Smooth muscle cell (in vitro differentiated cells): Measurements from ENCODE around the gene MSI2. TPM values are rescaled to one million over a fixed set of nuclear protein-coding genes. Genes with fewer than 3 reads are reported as not detected.

Source experiments
- DNase-seq: peaks from one replicate; lab custom pipeline; 2025; ENCODE audit not compliant: unreplicated experiment; lab: John Stamatoyannopoulos, UW
- H2AFZ ChIP-seq: fragments of 200-600 bp; sonication (generic); 2 replicates; pipeline ENCODE4 v1.6.0; 2016; ENCODE audit warnings: antibody characterized with exemption, low read depth, mild to moderate bottlenecking
- H3F3A ChIP-seq: fragments of 200-600 bp; sonication (generic); 2 replicates; pipeline ENCODE4 v1.6.0; 2017; ENCODE audit warnings: antibody characterized with exemption, low read depth
- H3K27ac ChIP-seq: fragments of 200-600 bp; sonication (generic); 2 replicates; pipeline ENCODE4 v1.5.1; 2016; ENCODE audit warnings: low read depth, mild to moderate bottlenecking
- H3K27me3 ChIP-seq: fragments of 200-600 bp; sonication (generic); 2 replicates; pipeline ENCODE4 v1.6.1; 2016; ENCODE audit warnings: low read depth, mild to moderate bottlenecking
- H3K36me3 ChIP-seq: fragments of 200-600 bp; sonication (generic); 2 replicates; pipeline ENCODE4 v1.5.1; 2016; ENCODE audit warnings: low read depth
- H3K4me1 ChIP-seq: fragments of 200-600 bp; sonication (generic); 2 replicates; pipeline ENCODE4 v1.5.1; 2016; ENCODE audit warnings: low read depth
- H3K4me2 ChIP-seq: fragments of 200-600 bp; sonication (generic); 2 replicates; pipeline ENCODE4 v1.6.0; 2016; ENCODE audit warnings: mild to moderate bottlenecking
- H3K4me3 ChIP-seq: fragments of 200-600 bp; sonication (generic); 2 replicates; pipeline ENCODE4 v1.5.1; 2016; ENCODE audit warnings: mild to moderate bottlenecking
- H3K79me2 ChIP-seq: fragments of 200-600 bp; sonication (generic); 2 replicates; pipeline ENCODE4 v1.6.0; 2016; ENCODE audit warnings: low read depth, mild to moderate bottlenecking
- H3K9ac ChIP-seq: fragments of 200-600 bp; sonication (generic); 2 replicates; pipeline ENCODE4 v1.6.0; 2016; ENCODE audit warnings: low read depth
- H3K9me3 ChIP-seq: fragments of 200-600 bp; sonication (generic); replicated peaks from 2 replicates; pipeline ENCODE4 v1.5.1; 2016; ENCODE audit warnings: low read depth
- H4K20me1 ChIP-seq: fragments of 200-600 bp; sonication (generic); 2 replicates; pipeline ENCODE4 v1.6.0; 2016; ENCODE audit warnings: low read depth
- CTCF ChIP-seq: fragments of 200-600 bp; sonication (generic); IDR thresholded peaks from 2 replicates; pipeline ENCODE4 v1.5.1; 2017; ENCODE audit warnings: borderline replicate concordance, mild to moderate bottlenecking, antibody characterized with exemption; ENCODE audit not compliant: insufficient read depth, poor library complexity, severe bottlenecking
- WGBS: methylation state at CpG from one replicate; pipeline ENCODE4 v1.1.7; 2016; ENCODE audit warnings: low lambda C conversion rate; 5-methylcytosine and 5-hydroxymethylcytosine counted together
- polyA plus RNA-seq: library from polyadenylated mRNA; unstranded; fragments of >200 nt; fragmentation: Nextera tagmentation; extraction: Ambion mirVana; gene quantifications from 2 replicates; pipeline ENCODE4 v1.2.1, GENCODE V29; 2016
- total RNA-seq: library from RNA; depleted of rRNA; stranded (reverse); fragments of >200 nt; gene quantifications from 2 replicates; pipeline ENCODE4 v1.2.3, GENCODE V29; 2014

Gene MSI2
- total and polyA plus RNA-seq, 2 experiments from 2014 or later: 5.7 to 36.5 TPM

- H3K9ac ChIP-seq: no peak overlapping the region
- 80% methylated on average over 11 of the region's 11 CpGs for WGBS
- no peaks in the 10 kb centered on the region for H3K27me3 ChIP-seq
- peaks cover 75% of the 10 kb centered on the region for H4K20me1 ChIP-seq
- H3F3A ChIP-seq: no peaks in the 10 kb centered on the region
- no peaks in the 10 kb centered on the region for H3K36me3 ChIP-seq
- H3K4me1 ChIP-seq: peaks cover 22% of the 10 kb centered on the region
- H3K4me2 ChIP-seq: no peak overlapping the region
- no peak overlapping the region for H3K27ac ChIP-seq
- no peak for DNase-seq
- no peak overlapping the region for H3K4me3 ChIP-seq
- H3K9me3 ChIP-seq: no peaks in the 10 kb centered on the region
- no peak for TF ChIP-seq CTCF
- H2AFZ ChIP-seq: no peak overlapping the region
- peaks cover 28% of the 10 kb centered on the region for H3K79me2 ChIP-seq
Measured at GRCh38 chr17:57357392-57357784, 101.1 kb downstream of the MSI2 start.

GRCh38 chr17:57357830-57358430 lies 101.6 kb downstream of the MSI2 start:
- peaks cover 27% of the 10 kb centered on the region for H3K79me2 ChIP-seq

DNA sequence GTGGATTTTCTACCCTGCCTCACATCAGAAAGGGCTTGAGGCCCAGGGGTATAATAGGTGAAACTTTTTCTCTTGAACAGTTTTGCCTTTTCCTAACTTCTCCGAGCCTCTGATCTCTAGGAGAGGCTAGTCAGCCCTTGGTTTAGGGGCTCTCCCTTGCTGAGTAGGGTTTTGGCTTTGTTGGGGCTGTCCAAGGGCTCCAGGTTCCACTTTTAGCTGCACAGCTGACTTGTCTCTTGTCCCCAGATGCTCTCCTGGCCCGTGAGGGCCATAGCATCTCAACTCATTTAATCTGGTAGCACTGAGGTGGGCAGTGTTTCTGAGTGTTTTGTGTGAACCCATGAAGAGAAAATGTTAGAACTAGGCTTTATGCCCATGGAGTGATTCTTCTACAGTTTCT lies 103.9 kb downstream of the MSI2 start:
- Histone ChIP-seq H3K36me3 (no peaks in the 10 kb centered on the region), H3K4me2 (no peak overlapping the region), H4K20me1 (peaks cover 54% of the 10 kb centered on the region), H3K9me3 (no peaks in the 10 kb centered on the region), H3K27me3 (no peaks in the 10 kb centered on the region), H3F3A (no peaks in the 10 kb centered on the region), H3K79me2 (peaks cover 23% of the 10 kb centered on the region), H3K4me1 (peaks cover 38% of the 10 kb centered on the region), H3K4me3 (no peak overlapping the region), H3K27ac (no peak overlapping the region), H2AFZ (no peak overlapping the region), H3K9ac (no peak overlapping the region)
- 89% methylated on average over 2 of the region's 2 CpGs for WGBS
- TF ChIP-seq CTCF: no peak
- no peak for DNase-seq

More at GRCh38 chr17:57357830-57358430, 101.6 kb downstream of the MSI2 start:
- H4K20me1 ChIP-seq: peaks cover 72% of the 10 kb centered on the region
- peaks cover 22% of the 10 kb centered on the region for H3K4me1 ChIP-seq
- no peak for DNase-seq
- no peak overlapping the region for H3K4me2 ChIP-seq
- H3K27ac ChIP-seq: no peak overlapping the region
- H3K4me3 ChIP-seq: no peak overlapping the region
- H3K36me3 ChIP-seq: no peaks in the 10 kb centered on the region
- H2AFZ ChIP-seq: no peak overlapping the region
- H3F3A ChIP-seq: no peaks in the 10 kb centered on the region
- H3K27me3 ChIP-seq: no peaks in the 10 kb centered on the region
- WGBS: 68% methylated on average over 3 of the region's 3 CpGs
- H3K9ac ChIP-seq: no peak overlapping the region
- TF ChIP-seq CTCF: no peak
- no peaks in the 10 kb centered on the region for H3K9me3 ChIP-seq

DNA sequence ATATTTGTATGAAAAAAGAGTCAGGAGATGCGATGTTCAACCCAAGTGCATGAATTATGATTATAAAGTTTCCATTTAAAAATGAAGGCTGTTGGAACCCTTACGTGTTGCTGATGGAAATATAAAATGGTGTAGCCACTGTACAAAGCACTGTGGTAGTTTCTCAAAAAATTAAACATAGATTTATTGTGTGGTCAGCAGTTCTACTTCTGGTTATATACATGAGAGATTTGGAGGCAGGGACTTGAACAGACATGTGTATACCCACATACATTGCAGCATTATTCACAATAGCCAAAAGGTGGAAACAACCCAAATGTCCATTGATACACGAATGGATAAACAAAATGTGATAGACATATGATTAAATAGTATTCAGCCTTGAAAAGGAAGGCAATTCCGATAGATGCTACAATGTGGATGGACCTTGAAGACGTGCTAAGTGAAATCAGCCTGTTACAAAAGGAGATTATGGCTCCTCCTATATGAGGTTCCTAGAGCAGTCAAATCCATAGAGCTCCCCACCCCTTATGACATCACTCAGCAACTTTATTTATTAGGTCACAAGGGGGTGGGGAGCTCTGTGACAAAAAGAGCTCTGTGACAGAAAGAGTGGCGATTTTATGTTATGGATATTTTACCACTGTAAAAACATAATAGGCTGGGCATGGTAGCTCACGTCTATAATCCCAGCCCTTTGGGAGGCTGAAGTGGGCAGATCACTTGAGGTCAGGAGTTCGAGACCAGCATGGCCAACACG lies 106.7 kb downstream of the MSI2 start:
- H3K27ac ChIP-seq: no peak overlapping the region
- peaks cover 30% of the 10 kb centered on the region for H4K20me1 ChIP-seq
- no peaks in the 10 kb centered on the region for H3K9me3 ChIP-seq
- no peaks in the 10 kb centered on the region for H3K36me3 ChIP-seq
- no peak overlapping the region for H3K4me3 ChIP-seq
- no peak for TF ChIP-seq CTCF
- 95% methylated on average over 9 of the region's 9 CpGs for WGBS
- no peaks in the 10 kb centered on the region for H3F3A ChIP-seq
- H3K27me3 ChIP-seq: no peaks in the 10 kb centered on the region
- no peak overlapping the region for H3K9ac ChIP-seq
- no peak overlapping the region for H2AFZ ChIP-seq
- H3K79me2 ChIP-seq: peaks cover 20% of the 10 kb centered on the region
- no peak for DNase-seq
- no peak overlapping the region for H3K4me2 ChIP-seq
- peaks cover 16% of the 10 kb centered on the region for H3K4me1 ChIP-seq
